HEK293T (cell line): Measurements from ENCODE around the gene LRP1B.

Source experiments
- ARNT ChIP-seq: fragments of 450-650 bp; IDR thresholded peaks from 2 replicates; pipeline ENCODE4 v1.6.1; 2017; ENCODE audit warnings: mild to moderate bottlenecking
- BHLHE40 ChIP-seq: fragments of 450-650 bp; IDR thresholded peaks from 2 replicates; pipeline ENCODE4 v1.6.1; 2016; ENCODE audit warnings: mild to moderate bottlenecking, moderate library complexity, borderline replicate concordance
- FOXA1 ChIP-seq: fragments of 450-650 bp; IDR thresholded peaks from 2 replicates; pipeline ENCODE4 v1.6.1; 2016; ENCODE audit warnings: mild to moderate bottlenecking
- FOXM1 ChIP-seq: fragments of 450-650 bp; IDR thresholded peaks from 2 replicates; pipeline ENCODE4 v1.6.1; 2017; ENCODE audit warnings: mild to moderate bottlenecking, borderline replicate concordance
- HDGF ChIP-seq: fragments of 450-650 bp; IDR thresholded peaks from 2 replicates; pipeline ENCODE4 v1.6.1; 2017; ENCODE audit warnings: antibody characterized with exemption, borderline replicate concordance
- L3MBTL2 ChIP-seq: fragments of 450-650 bp; conservative IDR thresholded peaks from 2 replicates; pipeline ENCODE4 v1.6.1; 2016; ENCODE audit warnings: mild to moderate bottlenecking
- LEF1 ChIP-seq: fragments of 450-650 bp; IDR thresholded peaks from 2 replicates; pipeline ENCODE4 v1.6.1; 2017; ENCODE audit warnings: mild to moderate bottlenecking, borderline replicate concordance
- SP1 ChIP-seq: fragments of 450-650 bp; IDR thresholded peaks from 2 replicates; pipeline ENCODE4 v1.6.1; 2017
- ZNF384 ChIP-seq: fragments of 450-650 bp; IDR thresholded peaks from 2 replicates; pipeline ENCODE4 v1.6.1; 2016

- no peak for TF ChIP-seq ZNF384
- no peak for TF ChIP-seq L3MBTL2
- no peak for TF ChIP-seq BHLHE40
- no peak for TF ChIP-seq ARNT
- TF ChIP-seq LEF1: no peak
- TF ChIP-seq SP1: no peak
- TF ChIP-seq HDGF: no peak
- TF ChIP-seq FOXM1: no peak
- TF ChIP-seq FOXA1: no peak
These were observed 648.1 kb downstream of the LRP1B start for GRCh38 chr2:141482697-141483096.
